Measurements from ENCODE around the gene TERC.

GRCh38 chr3:169722724-169723123, 42.1 kb downstream of the TERC start:
- no peak for TF ChIP-seq CTCF (IDR thresholded peaks at IDR 0.05)
- TF ChIP-seq EP300 (IDR thresholded peaks at IDR 0.05) = no peak
- TF ChIP-seq POLR2A (IDR thresholded peaks at IDR 0.05) = no peak

Data from ovary (tissue), 3 donors.